Raji (cell line): ENCODE results near the gene MLLT6.

Source experiments
- POLR2A ChIP-seq: IDR thresholded peaks from 2 replicates; pipeline ENCODE4 v1.6.1; 2011; ENCODE audit warnings: low read depth, low read length, control low read depth; ENCODE audit not compliant: insufficient read depth

MLLT6 gene

GRCh38 chr17:38773258-38773657, 68.2 kb downstream of the MLLT6 start:
- no peak for TF ChIP-seq POLR2A

- no peak for TF ChIP-seq POLR2A
These were observed 72.7 kb downstream of the MLLT6 start for GRCh38 chr17:38777641-38778250.
